ENCODE measurements around the gene CFAP61. TPM values are rescaled to one million over a fixed set of nuclear protein-coding genes. Genes with fewer than 3 reads are reported as not detected.

CFAP61 gene
- total RNA-seq, 1 experiment from 2014 or later = 0.61 TPM

DNA sequence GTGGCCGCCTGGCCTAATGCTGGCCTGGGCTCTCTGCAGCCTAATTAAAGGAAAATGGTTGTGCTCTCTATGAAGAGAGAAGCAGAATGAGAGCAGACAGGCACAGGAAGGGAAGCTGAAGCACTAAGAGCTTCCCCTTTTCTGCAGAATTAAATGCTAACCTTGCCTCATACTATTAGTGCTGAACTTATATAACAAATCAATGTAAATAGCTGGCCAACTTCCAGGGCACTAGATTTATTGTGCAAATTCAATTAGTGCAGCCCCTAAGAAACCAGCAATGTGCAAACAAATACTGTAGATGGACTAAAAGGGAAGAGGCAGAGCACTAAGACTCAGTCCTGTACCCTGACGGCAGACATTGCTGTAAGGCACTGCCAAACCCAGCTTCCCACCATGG, 279.5 kb downstream of the CFAP61 start:
- TF ChIP-seq, protein P1, sequence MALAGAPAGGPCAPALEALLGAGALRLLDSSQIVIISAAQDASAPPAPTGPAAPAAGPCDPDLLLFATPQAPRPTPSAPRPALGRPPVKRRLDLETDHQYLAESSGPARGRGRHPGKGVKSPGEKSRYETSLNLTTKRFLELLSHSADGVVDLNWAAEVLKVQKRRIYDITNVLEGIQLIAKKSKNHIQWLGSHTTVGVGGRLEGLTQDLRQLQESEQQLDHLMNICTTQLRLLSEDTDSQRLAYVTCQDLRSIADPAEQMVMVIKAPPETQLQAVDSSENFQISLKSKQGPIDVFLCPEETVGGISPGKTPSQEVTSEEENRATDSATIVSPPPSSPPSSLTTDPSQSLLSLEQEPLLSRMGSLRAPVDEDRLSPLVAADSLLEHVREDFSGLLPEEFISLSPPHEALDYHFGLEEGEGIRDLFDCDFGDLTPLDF (CRISPR knock-in tag; IDR thresholded peaks at IDR 0.05) = no peak
- TF ChIP-seq CBFB (CRISPR knock-in tag; IDR thresholded peaks at IDR 0.05; ENCODE audit: low read depth) = no peak
- TF ChIP-seq, protein P2, sequence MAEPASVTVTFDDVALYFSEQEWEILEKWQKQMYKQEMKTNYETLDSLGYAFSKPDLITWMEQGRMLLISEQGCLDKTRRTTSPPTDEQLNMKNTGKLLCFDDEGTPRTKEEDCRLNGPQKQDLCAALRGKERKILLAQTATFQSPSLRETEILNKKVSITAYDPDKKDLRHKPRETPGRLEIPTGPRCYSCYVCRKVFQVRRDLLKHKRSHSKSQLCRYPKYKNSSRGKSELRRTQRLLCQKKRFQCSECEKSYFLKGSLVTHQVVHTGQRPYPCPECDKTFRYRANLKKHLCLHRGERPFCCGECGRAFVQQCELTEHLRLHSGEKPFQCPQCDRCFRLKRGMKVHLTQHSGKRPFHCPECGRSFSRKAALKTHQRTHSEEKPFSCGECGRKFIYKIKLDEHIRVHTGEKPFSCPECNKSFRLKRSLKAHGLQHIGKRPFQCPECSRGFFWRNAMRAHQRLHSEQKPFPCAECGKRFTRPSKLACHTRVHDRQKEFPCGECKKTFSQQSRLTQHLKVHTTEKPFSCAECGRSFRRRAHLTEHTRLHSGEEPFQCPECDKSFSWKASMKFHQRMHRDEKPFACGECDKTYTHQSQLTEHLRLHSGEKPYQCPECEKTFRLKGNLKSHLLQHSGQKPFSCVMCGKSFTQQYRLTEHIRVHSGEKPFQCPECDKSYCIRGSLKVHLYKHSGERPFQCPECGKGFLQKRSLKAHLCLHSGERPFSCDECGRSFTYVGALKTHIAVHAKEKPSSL (CRISPR knock-in tag; conservative IDR thresholded peaks at IDR 0.05) = no peak
- no peak for TF ChIP-seq ZNF232 (CRISPR knock-in tag; IDR thresholded peaks at IDR 0.05)
- TF ChIP-seq PRRX2 (CRISPR knock-in tag; IDR thresholded peaks at IDR 0.05) = no peak
- TF ChIP-seq ZNF263 (CRISPR knock-in tag; IDR thresholded peaks at IDR 0.05; ENCODE audit: low read depth) = no peak
- TF ChIP-seq, protein P3, sequence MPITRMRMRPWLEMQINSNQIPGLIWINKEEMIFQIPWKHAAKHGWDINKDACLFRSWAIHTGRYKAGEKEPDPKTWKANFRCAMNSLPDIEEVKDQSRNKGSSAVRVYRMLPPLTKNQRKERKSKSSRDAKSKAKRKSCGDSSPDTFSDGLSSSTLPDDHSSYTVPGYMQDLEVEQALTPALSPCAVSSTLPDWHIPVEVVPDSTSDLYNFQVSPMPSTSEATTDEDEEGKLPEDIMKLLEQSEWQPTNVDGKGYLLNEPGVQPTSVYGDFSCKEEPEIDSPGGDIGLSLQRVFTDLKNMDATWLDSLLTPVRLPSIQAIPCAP (CRISPR knock-in tag; IDR thresholded peaks at IDR 0.05) = no peak
- TF ChIP-seq, protein P4, sequence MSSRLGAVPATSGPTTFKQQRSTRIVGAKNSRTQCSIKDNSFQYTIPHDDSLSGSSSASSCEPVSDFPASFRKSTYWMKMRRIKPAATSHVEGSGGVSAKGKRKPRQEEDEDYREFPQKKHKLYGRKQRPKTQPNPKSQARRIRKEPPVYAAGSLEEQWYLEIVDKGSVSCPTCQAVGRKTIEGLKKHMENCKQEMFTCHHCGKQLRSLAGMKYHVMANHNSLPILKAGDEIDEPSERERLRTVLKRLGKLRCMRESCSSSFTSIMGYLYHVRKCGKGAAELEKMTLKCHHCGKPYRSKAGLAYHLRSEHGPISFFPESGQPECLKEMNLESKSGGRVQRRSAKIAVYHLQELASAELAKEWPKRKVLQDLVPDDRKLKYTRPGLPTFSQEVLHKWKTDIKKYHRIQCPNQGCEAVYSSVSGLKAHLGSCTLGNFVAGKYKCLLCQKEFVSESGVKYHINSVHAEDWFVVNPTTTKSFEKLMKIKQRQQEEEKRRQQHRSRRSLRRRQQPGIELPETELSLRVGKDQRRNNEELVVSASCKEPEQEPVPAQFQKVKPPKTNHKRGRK (CRISPR knock-in tag; IDR thresholded peaks at IDR 0.05; ENCODE audit: borderline replicate concordance) = no peak
- TF ChIP-seq, protein P5, sequence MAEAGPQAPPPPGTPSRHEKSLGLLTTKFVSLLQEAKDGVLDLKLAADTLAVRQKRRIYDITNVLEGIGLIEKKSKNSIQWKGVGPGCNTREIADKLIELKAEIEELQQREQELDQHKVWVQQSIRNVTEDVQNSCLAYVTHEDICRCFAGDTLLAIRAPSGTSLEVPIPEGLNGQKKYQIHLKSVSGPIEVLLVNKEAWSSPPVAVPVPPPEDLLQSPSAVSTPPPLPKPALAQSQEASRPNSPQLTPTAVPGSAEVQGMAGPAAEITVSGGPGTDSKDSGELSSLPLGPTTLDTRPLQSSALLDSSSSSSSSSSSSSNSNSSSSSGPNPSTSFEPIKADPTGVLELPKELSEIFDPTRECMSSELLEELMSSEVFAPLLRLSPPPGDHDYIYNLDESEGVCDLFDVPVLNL (CRISPR knock-in tag; IDR thresholded peaks at IDR 0.05; ENCODE audit: borderline replicate concordance, low read depth) = no peak
- TF ChIP-seq, protein P6, sequence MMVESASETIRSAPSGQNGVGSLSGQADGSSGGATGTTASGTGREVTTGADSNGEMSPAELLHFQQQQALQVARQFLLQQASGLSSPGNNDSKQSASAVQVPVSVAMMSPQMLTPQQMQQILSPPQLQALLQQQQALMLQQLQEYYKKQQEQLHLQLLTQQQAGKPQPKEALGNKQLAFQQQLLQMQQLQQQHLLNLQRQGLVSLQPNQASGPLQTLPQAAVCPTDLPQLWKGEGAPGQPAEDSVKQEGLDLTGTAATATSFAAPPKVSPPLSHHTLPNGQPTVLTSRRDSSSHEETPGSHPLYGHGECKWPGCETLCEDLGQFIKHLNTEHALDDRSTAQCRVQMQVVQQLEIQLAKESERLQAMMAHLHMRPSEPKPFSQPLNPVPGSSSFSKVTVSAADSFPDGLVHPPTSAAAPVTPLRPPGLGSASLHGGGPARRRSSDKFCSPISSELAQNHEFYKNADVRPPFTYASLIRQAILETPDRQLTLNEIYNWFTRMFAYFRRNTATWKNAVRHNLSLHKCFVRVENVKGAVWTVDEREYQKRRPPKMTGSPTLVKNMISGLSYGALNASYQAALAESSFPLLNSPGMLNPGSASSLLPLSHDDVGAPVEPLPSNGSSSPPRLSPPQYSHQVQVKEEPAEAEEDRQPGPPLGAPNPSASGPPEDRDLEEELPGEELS (CRISPR knock-in tag; IDR thresholded peaks at IDR 0.05) = no peak
- TF ChIP-seq FOXJ3 (CRISPR knock-in tag; IDR thresholded peaks at IDR 0.05; ENCODE audit: borderline replicate concordance) = no peak
- no peak for TF ChIP-seq FOXP1 (CRISPR knock-in tag; IDR thresholded peaks at IDR 0.05; ENCODE audit: borderline replicate concordance)
- no peak for TF ChIP-seq ZNF121 (CRISPR knock-in tag; IDR thresholded peaks at IDR 0.05)
- TF ChIP-seq, protein P7, sequence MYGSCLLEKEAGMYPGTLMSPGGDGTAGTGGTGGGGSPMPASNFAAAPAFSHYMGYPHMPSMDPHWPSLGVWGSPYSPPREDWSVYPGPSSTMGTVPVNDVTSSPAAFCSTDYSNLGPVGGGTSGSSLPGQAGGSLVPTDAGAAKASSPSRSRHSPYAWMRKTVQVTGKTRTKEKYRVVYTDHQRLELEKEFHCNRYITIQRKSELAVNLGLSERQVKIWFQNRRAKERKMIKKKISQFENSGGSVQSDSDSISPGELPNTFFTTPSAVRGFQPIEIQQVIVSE (CRISPR knock-in tag; IDR thresholded peaks at IDR 0.05; ENCODE audit: borderline replicate concordance) = no peak
- no peak for TF ChIP-seq EMX1 (CRISPR knock-in tag; IDR thresholded peaks at IDR 0.05)
- TF ChIP-seq CREB1 (CRISPR knock-in tag; IDR thresholded peaks at IDR 0.05) = no peak
- TF ChIP-seq, protein P8, sequence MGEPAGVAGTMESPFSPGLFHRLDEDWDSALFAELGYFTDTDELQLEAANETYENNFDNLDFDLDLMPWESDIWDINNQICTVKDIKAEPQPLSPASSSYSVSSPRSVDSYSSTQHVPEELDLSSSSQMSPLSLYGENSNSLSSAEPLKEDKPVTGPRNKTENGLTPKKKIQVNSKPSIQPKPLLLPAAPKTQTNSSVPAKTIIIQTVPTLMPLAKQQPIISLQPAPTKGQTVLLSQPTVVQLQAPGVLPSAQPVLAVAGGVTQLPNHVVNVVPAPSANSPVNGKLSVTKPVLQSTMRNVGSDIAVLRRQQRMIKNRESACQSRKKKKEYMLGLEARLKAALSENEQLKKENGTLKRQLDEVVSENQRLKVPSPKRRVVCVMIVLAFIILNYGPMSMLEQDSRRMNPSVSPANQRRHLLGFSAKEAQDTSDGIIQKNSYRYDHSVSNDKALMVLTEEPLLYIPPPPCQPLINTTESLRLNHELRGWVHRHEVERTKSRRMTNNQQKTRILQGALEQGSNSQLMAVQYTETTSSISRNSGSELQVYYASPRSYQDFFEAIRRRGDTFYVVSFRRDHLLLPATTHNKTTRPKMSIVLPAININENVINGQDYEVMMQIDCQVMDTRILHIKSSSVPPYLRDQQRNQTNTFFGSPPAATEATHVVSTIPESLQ (CRISPR knock-in tag; IDR thresholded peaks at IDR 0.05) = no peak
- no peak for DNase-seq (ENCODE audit: low spot score)
- Mint-ChIP-seq H3K36me3 (no peaks in the 10 kb centered on the region), H3K4me3 (no peak overlapping the region), H3K27ac (no peak overlapping the region), H3K9me3 (peaks cover 13% of the 10 kb centered on the region), H3K27me3 (ENCODE audit: low read depth) (no peaks in the 10 kb centered on the region), H3K4me1 (no peaks in the 10 kb centered on the region)
- ATAC-seq = no peak
- CTCF ChIA-PET = no interaction called here
- POLR2A ChIA-PET = no interaction called here
